Stimulated activated CD4-positive, alpha-beta T cell treated with anti-CD3 and anti-CD28 coated beads, TNF-alpha, amount 100 ng/mL, for 1 hour (primary cell): ENCODE measurements around the gene SPP1.
"Not testable (repeated sequence)": the region's sequence is repeated elsewhere in the genome, so short reads cannot be mapped to it uniquely, and the experiment has no call there.

Experiments used
- DNase-seq, 3 donors: peaks; one replicate each; pipeline ENCODE4 v3.0.0-alpha.2; 2020; ENCODE audit warnings: low read depth in 3 of 3, low spot score in 1 of 3

The SPP1 gene

DNA sequence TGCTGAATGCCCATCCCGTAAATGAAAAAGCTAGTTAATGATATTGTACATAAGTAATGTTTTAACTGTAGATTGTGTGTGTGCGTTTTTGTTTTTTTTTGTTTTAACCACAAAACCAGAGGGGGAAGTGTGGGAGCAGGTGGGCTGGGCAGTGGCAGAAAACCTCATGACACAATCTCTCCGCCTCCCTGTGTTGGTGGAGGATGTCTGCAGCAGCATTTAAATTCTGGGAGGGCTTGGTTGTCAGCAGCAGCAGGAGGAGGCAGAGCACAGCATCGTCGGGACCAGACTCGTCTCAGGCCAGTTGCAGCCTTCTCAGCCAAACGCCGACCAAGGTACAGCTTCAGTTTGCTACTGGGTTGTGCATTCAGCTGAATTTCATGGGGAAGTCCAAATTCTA is at the start of gene SPP1:
Gene SPP1, plus strand, starts transcription at position 249 of the 400 bp plus-strand sequence. CDS start 1,182 bp downstream, outside the sequence.
- no peak for DNase-seq

DNA sequence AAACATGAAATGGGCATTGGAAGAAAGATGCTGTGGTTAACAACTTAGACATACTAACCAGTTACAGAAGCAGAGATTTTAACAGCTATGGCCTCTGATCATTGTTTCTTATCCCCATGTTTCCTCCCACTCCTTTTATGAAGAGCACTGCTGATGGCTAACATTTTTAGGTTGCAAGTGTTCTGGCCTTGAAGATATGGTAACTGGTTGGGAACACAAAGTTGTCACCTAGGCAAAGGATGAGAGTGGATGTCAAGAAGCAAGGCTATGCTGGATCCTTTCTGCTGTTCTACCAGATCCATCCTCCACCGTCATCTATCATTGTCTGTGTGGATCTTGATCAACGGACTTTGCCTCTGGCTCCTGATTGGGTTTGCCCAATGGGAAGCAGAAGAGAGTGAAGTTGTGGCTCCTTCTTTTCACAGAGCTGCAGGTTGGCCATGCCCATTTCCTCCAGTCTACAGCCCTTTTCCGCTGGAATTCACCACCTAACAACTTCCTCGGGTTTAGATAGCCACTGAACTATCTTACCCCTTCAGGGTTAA is 48.9 kb upstream of the SPP1 start:
- no peak for DNase-seq

- no peak for DNase-seq
Measured at GRCh38 chr4:87930629-87931028, 44.9 kb upstream of the SPP1 start.

GRCh38 chr4:87931932-87932331 is 43.6 kb upstream of the SPP1 start:
- DNase-seq, result no peak

DNA sequence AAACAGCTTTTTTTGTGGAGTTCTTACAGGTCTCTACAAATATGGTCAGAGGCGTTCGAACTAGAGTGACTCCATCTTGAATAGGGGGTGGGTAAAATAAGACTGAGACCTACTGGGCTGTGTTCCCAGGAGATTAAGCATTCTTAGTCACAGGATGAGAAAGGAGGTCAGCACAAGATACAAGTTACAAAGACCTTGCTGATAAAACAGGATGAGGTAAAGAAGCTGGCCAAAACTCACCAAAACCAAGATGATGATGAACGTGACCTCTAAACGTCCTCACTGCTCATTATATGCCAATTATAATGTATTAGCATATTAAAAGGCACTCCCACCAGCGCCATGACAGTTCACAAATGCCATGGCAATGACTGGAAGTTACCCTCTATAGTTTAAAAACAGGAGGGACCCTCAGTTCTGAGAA is 42.8 kb upstream of the SPP1 start:
- DNase-seq, result no peak

DNA sequence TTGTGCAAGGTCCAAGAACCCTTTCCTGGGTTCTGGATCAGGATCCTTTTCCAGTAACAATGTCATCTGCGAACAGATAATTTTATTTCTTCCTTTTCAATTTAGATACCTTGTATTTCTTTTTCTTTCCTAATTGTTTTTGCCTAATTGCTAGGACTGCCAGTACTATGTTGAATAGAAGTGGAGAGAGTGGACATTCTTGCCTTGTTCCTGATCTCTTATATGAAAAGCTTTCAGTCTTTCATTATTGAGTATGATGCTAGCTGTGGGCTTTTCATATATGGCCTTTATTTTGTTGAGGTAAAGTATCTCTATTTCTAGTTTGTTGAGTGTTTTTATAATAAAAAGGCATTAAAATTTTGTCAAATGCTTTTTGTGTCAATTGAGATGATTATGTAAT is 42.2 kb upstream of the SPP1 start:
- DNase-seq, result no peak

DNA sequence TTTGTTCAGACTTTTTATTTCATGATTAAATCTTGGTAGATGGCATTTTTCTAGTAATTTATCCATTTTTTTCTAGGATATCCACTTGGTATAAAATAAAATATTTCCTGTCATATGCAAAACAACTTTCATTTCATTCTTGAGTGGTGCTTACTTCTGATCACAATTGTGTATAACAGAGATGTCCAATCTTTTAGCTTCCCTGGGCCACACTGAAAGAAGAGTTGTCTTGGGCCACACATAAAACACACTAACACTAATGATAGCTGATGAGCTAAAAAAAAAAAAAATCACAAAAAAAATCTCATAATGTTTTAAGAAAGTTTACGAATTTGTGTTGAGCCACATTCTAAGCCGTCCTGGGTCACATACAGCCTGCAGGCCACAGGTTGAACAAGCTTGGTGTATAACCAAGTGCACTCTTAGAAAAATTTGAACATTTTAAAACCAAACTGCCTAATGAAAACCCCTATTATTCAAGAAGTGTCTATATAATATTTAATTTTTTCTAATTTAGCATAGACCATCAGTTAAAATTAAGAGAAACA is 41.3 kb upstream of the SPP1 start:
- no peak for DNase-seq

- no peak for DNase-seq
Measured at GRCh38 chr4:87934973-87935372, 40.5 kb upstream of the SPP1 start.

DNA sequence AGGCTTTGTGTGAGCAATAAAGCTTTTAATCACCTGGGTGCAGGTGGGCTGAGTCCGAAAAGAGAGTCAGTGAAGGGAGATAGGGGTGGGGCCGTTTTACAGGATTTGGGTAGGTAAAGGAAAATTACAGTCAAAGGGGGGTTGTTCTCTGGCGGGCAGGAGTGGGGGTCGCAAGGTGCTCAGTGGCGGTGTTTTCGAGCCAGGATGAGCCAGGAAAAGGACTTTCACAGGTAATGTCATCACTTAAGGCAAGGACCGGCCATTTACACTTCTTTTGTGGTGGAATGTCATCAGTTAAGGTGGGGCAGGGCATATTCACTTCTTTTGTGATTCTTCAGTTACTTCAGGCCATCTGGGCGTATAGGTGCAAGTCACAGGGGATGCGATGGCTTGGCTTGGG is 39.6 kb upstream of the SPP1 start:
- DNase-seq, result not testable (repeated sequence)

- DNase-seq, result no peak
Measured at GRCh38 chr4:87937523-87937922, 38.0 kb upstream of the SPP1 start.

DNA sequence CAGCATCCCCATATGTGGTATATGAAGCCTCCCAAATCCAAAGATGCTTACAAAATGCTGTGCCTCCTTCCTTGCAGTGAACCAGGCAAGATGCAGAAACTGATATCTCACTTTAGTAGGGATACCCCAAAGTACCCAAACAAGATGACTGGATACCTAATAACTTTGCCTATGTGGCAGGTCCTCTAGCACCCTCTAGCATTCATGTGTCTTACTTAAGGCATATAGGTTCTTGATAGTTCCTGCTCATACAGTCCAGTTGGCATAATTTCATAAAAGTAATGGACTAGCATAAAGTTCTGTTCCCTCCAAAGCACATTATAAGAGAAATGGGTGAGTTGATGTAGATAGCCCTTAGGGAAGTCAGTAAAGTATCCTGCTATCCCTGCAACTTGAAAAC is 36.8 kb upstream of the SPP1 start:
- no peak for DNase-seq

GRCh38 chr4:87939978-87940690 is 35.4 kb upstream of the SPP1 start:
- DNase-seq, result no peak

- DNase-seq, result not testable (repeated sequence)
Measured at GRCh38 chr4:87940809-87941208, 34.7 kb upstream of the SPP1 start.

DNA sequence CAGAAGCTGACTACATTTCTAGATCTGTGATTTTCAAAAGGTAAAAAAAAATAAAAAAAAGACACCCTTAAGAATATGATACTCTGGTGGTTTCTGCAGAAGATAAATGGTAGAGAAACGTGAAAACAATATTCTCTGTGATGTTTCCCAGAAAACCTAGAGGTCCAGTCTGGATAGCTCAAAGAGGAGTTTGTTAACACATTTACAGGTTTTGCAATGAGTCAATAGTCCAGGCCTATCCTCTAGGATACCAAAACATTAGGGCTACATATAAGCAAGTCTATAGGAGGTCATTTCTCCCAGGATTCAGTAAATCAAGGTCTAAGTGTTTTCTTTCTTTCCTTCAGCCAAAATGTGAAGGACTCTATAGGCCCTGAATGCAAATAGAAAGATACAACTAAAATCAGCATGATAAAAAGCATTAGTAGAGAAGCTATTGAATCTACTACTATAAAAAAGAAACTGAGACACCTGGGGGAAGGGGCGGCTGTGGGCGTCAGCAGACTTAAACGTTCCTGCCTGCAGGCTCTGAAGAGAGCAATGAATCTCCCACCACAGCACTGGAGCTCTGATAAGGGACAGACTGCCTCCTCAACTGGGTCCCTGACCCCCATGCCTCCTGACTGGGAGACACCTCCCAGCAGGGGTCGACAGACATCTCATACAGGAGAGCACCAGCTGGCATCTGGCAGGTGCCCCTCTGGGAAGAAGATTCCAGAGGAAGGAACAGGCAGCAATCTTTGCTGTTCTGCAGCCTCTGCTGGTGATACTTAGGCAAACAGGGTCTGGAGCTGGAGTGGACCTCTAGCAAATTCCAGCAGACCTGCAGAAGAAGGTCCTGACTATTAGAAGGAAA is 33.7 kb upstream of the SPP1 start:
- no peak for DNase-seq

DNA sequence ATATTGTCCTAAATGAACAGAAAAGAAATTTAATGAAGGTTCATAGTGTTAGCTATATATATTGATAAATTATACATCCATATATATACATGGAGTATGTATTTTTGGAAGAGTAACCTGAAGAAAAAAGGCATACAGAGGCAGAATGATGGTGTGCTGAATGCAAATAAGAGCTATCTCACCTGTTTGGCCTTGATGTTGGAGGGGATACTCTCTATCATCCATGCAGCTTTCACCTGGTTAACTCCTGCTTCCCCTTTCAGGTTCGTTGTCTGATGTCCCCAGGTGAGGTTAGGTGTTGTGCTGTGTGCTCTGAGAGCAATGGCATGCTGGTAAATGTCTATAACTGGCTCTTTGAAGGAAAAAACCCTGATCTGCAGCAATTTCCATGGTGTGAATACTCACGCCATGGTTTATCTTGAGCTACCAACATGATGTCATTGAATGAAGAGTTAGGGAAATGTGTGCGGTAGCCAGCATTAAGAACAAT is 31.8 kb upstream of the SPP1 start:
- no peak for DNase-seq

GRCh38 chr4:87944967-87945366 is 30.5 kb upstream of the SPP1 start:
- no peak for DNase-seq

- DNase-seq, result no peak
Measured at GRCh38 chr4:87946766-87947165, 28.7 kb upstream of the SPP1 start.

DNA sequence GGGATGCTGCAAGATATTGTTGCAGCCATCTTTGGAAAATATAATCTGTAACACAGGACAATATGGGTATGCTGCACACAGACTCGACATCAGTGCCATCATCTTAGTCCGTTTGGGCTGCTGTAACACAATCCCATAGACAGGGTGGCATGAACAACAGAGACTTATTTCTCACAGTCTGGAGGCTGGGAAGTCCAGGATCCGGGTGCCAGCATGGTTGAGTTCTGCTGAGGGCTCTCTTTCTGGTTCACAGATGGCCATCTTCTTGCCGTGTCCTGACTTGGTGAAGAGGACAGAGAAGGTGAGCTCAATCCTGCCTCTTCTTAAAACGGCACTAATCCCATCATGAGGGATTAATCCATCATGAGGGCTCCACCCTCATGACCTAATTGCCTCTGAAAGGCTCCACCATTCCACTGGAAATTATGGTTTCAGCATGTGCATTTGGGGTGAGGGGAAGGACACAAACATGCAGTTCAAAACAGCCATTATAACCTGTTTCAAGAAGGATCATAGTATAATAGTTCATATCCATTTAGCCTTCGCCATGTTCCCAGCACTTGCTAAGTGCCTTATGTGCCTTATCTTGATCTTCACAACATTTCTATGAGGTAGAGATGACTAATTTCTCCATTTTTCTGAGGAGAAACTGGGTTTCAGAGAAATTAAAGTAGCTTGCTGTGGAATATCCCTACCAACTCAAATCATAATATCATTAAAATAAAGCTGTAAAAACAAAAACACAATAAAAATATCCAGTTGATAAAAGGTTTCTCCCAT is 27.9 kb upstream of the SPP1 start:
- DNase-seq, result no peak

- no peak for DNase-seq
Measured at GRCh38 chr4:87949961-87950360, 25.6 kb upstream of the SPP1 start.

- no peak for DNase-seq
Measured at GRCh38 chr4:87950493-87950892, 25.0 kb upstream of the SPP1 start.

DNA sequence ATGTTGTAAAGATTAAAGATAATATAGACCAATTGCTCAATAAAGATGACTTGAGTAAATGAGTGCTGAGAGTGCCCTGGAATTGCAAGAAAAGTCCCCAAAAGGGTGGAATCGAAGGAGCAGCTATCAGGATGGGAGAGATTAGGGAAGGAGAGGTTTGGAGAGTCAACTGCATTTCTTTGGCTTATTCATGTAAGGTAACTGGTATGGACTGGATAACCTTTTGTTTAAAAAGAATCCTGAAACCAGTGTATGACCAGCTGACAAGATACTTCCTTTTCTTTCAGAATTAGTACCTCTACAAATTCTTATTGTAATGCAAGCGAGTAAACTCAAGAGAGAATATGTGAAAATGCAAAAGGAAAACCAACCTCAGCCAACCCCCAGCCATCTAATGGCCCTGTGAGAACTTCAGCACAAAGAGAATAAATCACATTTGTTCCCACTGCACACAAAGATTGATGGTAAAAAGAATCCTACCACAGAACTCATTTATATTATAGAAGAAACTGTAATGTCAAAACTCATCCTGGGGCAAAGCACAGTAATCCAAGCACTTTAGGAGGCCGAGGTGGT is 24.5 kb upstream of the SPP1 start:
- no peak for DNase-seq
